ACC112 (cell line): Measurements from ENCODE around the gene BCL2L12.
"Not testable (repeated sequence)": the region's sequence is repeated elsewhere in the genome, so short reads cannot be mapped to it uniquely, and the experiment has no call there.

Source experiments
- H2AFZ ChIP-seq: fragments of 200-600 bp; sonication (generic); one replicate; pipeline ENCODE4 v1.6.0; 2017; ENCODE audit warnings: antibody characterized with exemption, low read length; ENCODE audit not compliant: unreplicated experiment
- H3K27ac ChIP-seq: fragments of 200-600 bp; sonication (generic); 2 replicates; pipeline ENCODE4 v1.5.1; 2014; ENCODE audit warnings: low read depth, mild to moderate bottlenecking, antibody characterized with exemption, low read length, moderate library complexity
- H3K27me3 ChIP-seq: fragments of 200-600 bp; sonication (generic); 2 replicates; pipeline ENCODE4 v1.6.1; 2014; ENCODE audit warnings: mild to moderate bottlenecking, antibody characterized with exemption, low read length, moderate library complexity, mixed read lengths; ENCODE audit not compliant: insufficient read depth
- H3K36me3 ChIP-seq: fragments of 200-600 bp; sonication (generic); 2 replicates; pipeline ENCODE4 v1.6.1; 2016; ENCODE audit warnings: mild to moderate bottlenecking, antibody characterized with exemption, low read length, moderate library complexity, mixed read lengths; ENCODE audit not compliant: insufficient read depth
- H3K4me1 ChIP-seq: fragments of 200-600 bp; sonication (generic); one replicate; pipeline ENCODE4 v1.6.1; 2016; ENCODE audit warnings: low read length, mixed read lengths; ENCODE audit not compliant: insufficient read depth, unreplicated experiment, control insufficient read depth
- H3K4me3 ChIP-seq: fragments of 200-600 bp; sonication (generic); 2 replicates; pipeline ENCODE4 v1.5.1; 2014; ENCODE audit warnings: mild to moderate bottlenecking, low read depth, low read length
- H3K79me2 ChIP-seq: fragments of 200-600 bp; sonication (generic); one replicate; pipeline ENCODE4 v1.6.0; 2016; ENCODE audit warnings: low read length; ENCODE audit not compliant: control insufficient read depth, unreplicated experiment, insufficient read depth

BCL2L12 gene

DNA sequence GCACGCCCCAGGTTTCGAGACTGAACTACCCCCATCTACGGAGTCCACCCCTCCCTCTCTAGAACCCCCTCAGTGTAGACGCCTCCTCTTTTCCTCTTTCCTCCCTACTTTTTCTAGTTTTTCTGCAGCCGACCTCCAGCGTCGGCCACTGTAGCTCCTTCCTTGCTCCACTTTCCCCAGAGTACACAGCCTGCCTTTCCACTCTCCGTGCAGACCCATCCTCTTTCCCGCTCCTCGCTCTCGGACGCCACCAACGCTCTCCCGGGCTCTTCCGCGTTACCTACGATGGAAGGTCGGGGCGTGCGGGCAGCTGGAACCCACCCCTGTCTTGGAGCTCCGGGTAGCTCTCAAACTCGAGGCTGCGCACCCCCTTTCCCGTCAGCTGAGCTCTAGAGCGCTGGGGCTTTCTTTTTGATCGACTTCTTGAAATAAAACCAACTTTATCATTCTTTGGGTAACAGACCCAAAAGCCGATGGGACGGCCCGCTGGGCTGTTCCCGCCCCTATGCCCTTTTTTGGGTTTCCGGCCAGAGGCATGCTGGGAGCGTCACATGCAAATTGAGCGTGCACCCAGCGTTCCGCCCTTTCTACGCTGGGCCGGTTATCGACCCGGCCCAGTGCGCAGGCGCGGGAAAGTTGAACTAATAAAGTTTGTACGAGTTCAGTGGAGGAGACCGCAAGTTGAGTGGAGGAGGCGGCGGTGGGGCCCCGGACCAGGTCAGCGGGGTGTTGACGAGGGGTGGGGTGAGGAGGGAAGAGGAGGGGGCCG, at the start of gene BCL2L12, which contains the start of gene IRF3:
TSS of gene BCL2L12 (plus strand) at position 583 of the 769 bp plus-strand sequence. CDS start 760 bp downstream, outside the sequence.
TSS of gene IRF3 (minus strand) at position 507 of the 769 bp plus-strand sequence. CDS start 1,019 bp downstream, outside the sequence.
- H3K79me2 ChIP-seq = peaks cover 16% of the 10 kb centered on the region
- H2AFZ ChIP-seq = no peak within 1 kb of the TSS
- H3K27me3 ChIP-seq = no peaks in the 10 kb centered on the region
- H3K36me3 ChIP-seq = 0 out of 2 replicates have a peak, but pooled peaks cover 3% of the 10 kb centered on the region
- H3K4me1 ChIP-seq = peaks cover 4% of the 10 kb centered on the region
- H3K4me3 ChIP-seq = peak within 1 kb of the TSS; percentile 90
- H3K27ac ChIP-seq = peak within 1 kb of the TSS; percentile 45

- Histone ChIP-seq H3K79me2 (peaks cover 5% of the 10 kb centered on the region), H3K27me3 (no peaks in the 10 kb centered on the region), H3K36me3 (no peaks in the 10 kb centered on the region; the same call in 1 of the 2 replicates), H3K4me1 (peaks cover 28% of the 10 kb centered on the region), H3K27ac (no peak overlapping the region), H2AFZ (no peak overlapping the region), H3K4me3 (no peak overlapping the region)
Observed at GRCh38 chr19:49616532-49616931, 49.2 kb upstream of the BCL2L12 start.

- Histone ChIP-seq H3K27ac (no peak overlapping the region), H3K4me3 (no peak overlapping the region), H3K4me1 (peaks cover 28% of the 10 kb centered on the region), H2AFZ (no peak overlapping the region), H3K27me3 (no peaks in the 10 kb centered on the region), H3K79me2 (peaks cover 5% of the 10 kb centered on the region), H3K36me3 (no peaks in the 10 kb centered on the region; the same call in 1 of the 2 replicates)
Observed at GRCh38 chr19:49616945-49617344, 48.8 kb upstream of the BCL2L12 start.

DNA sequence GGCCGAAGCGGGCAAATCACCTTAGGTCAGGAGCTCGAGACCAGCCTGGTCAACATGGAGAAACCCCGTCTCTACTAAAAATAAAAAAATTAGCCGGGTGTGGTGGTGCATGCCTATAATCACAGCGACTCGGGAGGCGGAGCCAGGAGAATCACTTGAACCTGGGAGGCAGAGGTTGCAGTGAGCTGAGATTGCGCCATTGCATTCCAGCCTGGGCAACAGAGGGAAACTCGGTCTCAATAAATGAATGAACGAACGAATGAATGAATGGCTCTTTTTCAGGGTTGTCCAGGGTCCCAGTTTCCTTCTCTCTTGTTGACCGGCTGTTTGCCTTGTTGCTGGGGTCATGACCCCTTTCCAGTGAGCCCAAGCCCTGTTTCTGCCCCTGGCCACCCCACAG, 47.9 kb upstream of the BCL2L12 start:
- H3K36me3 ChIP-seq, H3K27me3 ChIP-seq, H2AFZ ChIP-seq, H3K4me3 ChIP-seq, H3K27ac ChIP-seq, H3K79me2 ChIP-seq: not testable (repeated sequence)
- peaks cover 21% of the 10 kb centered on the region for H3K4me1 ChIP-seq

- Histone ChIP-seq H3K4me3 (no peak overlapping the region), H3K36me3 (no peaks in the 10 kb centered on the region), H3K27ac (no peak overlapping the region), H3K79me2 (no peaks in the 10 kb centered on the region), H3K4me1 (no peaks in the 10 kb centered on the region), H2AFZ (no peak overlapping the region), H3K27me3 (no peaks in the 10 kb centered on the region)
Observed at GRCh38 chr19:49624967-49625910, 40.5 kb upstream of the BCL2L12 start.

DNA sequence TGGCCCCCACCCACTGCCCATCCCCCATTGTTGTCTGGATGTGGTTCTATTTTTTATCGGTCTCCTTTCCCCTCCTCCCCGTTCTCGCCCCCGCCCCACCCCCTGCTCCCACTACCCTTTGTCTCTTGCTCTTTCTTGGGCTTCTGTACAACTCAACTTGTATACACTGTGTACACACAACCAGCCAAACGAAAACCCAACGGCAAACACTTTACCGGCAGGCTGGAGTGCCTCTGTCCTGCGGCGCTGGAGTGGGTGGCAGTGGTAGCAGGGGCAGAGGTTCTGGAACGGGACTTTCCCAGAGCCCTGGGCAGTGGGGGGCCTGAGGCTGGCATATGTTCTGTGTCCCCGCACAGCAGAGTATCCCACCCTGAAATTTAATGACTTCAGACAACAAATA, 39.5 kb upstream of the BCL2L12 start:
- no peaks in the 10 kb centered on the region for H3K79me2 ChIP-seq
- H3K4me3 ChIP-seq = no peak overlapping the region
- no peaks in the 10 kb centered on the region for H3K27me3 ChIP-seq
- H3K4me1 ChIP-seq = no peaks in the 10 kb centered on the region
- H3K27ac ChIP-seq = no peak overlapping the region
- no peaks in the 10 kb centered on the region for H3K36me3 ChIP-seq
- no peak overlapping the region for H2AFZ ChIP-seq

- no peak overlapping the region for H3K27ac ChIP-seq
- no peak overlapping the region for H2AFZ ChIP-seq
- no peaks in the 10 kb centered on the region for H3K4me1 ChIP-seq
- no peaks in the 10 kb centered on the region for H3K27me3 ChIP-seq
- H3K36me3 ChIP-seq = no peaks in the 10 kb centered on the region
- H3K79me2 ChIP-seq = no peaks in the 10 kb centered on the region
- no peak overlapping the region for H3K4me3 ChIP-seq
Observed at GRCh38 chr19:49629659-49630058, 36.1 kb upstream of the BCL2L12 start.

GRCh38 chr19:49631014-49631588, 34.6 kb upstream of the BCL2L12 start:
- H3K27me3 ChIP-seq = no peaks in the 10 kb centered on the region
- H3K27ac ChIP-seq = no peak overlapping the region
- no peaks in the 10 kb centered on the region for H3K79me2 ChIP-seq
- H2AFZ ChIP-seq = no peak overlapping the region
- peaks cover 5% of the 10 kb centered on the region; the same call in 1 of the 2 replicates for H3K36me3 ChIP-seq
- H3K4me1 ChIP-seq = no peaks in the 10 kb centered on the region
- no peak overlapping the region for H3K4me3 ChIP-seq

DNA sequence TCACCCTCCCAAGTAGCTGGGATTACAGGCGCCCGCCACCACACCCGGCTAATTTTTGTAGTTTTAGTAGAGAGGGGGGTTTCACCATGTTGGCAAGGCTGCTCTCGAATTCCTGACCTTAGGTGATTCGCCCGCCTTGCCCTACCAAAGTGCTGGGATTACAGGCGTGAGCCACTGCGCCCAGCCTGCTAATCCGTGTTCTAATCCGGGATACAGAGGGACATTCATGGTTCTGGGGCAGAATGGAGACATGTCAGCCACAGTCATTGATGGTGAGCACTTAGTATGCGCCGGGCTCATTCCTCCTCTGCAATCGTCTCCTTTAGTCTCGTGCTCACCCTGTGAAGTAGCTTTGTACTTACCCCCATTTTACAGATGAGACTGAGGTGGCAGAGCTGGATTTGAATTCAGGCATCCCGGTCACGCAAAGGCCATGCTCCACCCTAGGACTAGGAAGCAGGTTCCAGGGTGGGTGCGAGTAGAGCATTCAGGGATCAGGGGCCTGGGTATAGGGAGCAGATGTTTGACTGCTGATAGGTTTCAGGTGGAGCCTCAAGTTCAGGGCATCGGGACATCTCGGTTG, 34.0 kb upstream of the BCL2L12 start:
- Histone ChIP-seq H3K27me3 (no peaks in the 10 kb centered on the region), H3K27ac (no peak overlapping the region), H3K36me3 (peaks cover 5% of the 10 kb centered on the region; the same call in 1 of the 2 replicates), H3K4me1 (no peaks in the 10 kb centered on the region), H3K4me3 (no peak overlapping the region), H2AFZ (no peak overlapping the region), H3K79me2 (peaks cover 1% of the 10 kb centered on the region)

DNA sequence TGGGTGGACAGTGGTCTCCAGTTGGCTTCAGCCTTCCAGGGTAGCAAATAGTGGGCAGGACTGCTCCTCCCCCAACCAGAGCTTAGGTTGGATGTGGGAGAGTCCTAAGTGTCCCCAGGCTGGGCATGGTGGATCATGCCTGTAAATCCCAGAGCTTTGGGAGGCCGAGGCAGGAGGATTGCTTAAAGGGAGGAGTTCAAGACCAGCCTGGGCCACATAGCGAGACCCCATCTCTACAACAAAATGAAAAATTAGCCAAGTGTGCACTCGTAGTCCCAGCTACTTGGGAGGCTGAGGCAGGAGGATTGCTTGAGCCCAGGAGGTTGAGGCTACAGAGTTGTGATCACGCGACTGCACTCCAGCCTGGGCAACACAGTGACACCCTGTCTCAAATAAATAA, 33.2 kb upstream of the BCL2L12 start:
- no peak overlapping the region for H3K27ac ChIP-seq

More for the DNA sequence above, 33.2 kb upstream of the BCL2L12 start:
- Histone ChIP-seq H3K4me1 (no peaks in the 10 kb centered on the region), H3K79me2 (peaks cover 3% of the 10 kb centered on the region), H3K27me3 (no peaks in the 10 kb centered on the region), H3K36me3 (peaks cover 5% of the 10 kb centered on the region; the same call in 1 of the 2 replicates), H3K4me3 (no peak overlapping the region), H2AFZ (no peak overlapping the region)
